Amniotic stem cell (primary cell): ENCODE results near the gene FBXL16.
A peak's percentile ranks its signal among the peaks of the same experiment; 100 is the strongest.

ENCODE experiments used
- DNase-seq: peaks from one replicate; lab custom pipeline; 2025; lab: John Stamatoyannopoulos, UW

FBXL16 gene

DNA sequence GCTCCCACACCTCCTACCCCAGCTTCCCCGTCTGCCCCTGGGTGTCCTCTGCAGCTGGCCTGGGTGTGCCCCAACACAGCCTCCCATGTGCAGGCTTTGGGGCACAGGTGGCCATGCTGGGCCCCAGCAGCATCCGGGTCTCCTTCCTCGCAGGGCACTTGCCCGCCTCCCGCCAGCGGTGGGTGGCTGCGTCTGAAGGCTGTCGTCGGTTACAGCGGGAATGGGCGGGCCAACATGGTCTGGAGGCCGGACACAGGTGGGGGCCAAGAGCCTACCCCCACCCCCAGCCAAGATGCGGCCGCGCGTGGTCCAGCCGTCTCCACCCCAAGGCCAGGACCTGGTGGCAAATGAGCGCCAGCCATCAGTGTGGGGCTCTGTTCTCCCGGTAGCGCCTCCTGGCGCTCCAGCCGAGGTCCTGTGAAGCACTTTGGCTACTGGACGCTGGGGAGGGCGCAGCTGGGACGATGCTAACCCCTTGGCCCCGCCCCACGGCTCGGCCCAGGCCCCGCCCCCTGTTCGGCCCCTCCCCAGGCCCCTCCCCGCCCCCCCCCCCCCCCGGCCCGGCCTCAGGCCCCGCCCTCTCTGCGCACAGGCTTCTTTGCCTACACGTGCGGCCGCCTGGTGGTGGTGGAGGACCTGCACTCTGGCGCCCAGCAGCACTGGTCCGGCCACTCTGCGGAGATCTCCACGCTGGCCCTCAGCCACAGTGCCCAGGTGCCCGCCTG lies 45.0 kb downstream of the FBXL16 start:
- DNase-seq: no peak

DNA sequence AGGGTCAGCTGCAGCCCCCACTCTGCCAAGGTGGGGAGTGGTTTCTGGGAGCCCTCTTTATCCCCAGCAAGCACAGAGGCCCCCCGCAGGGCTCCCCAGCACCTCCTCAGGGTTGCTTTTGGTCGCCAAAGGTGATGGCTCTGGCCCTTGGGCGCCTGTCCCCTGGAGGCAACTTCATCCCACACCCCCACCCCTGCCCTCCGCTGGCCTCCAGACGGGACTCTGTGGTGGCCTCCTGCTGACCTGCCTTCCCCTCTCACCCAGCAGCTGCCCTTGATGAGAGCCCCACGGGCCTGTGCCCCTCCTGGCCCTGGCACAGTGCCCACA lies 45.5 kb downstream of the FBXL16 start:
- no peak for DNase-seq

DNA sequence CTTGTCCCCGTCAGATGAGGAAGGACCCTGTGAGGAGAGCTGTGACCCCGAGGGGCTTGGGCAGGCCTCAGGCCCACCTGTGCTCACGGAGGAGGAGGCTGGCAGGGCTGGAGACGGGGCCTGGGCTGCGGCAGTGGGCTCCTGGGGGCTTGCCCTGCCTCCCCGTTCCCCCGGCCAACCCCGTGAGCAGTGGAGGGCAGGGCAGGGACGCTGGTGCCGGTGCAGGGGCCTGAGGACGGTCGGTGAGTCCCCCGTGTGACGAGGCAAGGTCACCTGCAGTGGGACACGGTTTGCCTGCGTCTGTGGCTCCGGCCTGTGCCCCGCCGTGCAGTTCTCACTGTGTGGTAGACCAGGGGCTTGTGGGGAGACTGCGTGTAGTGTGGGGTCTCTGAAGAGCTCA lies 46.0 kb downstream of the FBXL16 start:
- no peak for DNase-seq

DNA sequence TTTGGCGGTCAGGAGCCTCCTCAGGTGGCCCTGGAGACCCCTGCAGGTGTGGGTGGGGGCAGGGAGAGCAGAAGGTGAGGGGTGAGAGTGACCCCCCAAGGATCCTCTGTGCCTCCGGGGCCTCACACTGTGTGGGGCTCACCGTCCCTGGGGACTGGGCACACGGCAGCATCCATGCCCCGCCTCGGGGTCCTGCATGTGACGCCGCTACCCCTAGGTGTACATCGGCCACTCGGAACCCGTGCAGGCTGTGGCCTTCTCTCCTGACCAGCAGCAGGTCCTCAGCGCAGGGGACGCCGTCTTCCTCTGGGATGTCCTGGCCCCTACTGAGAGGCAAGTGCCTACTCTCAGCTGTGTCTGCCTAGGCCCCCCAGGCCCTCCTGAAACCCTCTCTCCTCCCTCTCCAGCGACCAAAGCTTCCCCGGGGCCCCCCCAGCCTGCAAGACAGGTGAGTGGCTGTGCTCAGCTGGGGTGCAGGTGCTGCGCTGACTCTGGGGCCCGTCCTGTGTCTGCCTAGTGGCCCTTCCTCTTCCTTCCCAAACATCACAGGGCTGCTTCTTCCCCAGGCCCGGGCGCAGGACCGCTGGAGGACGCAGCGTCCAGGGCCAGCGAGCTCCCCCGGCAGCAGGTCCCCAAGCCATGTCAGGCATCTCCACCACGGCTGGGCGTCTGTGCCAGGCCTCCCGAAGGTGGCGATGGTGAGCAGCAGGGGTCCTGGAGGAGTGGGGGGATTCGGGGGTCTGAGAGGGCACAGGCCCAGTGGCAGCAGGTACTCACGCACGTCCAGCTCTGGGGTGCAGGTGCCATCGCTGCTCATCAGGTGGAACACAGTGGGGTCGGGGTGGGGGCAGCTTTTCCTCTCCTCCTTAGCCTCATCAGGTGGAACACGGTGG lies 46.7 kb downstream of the FBXL16 start:
- DNase-seq: no peak

GRCh38 chr16:657487-657886 lies 48.1 kb downstream of the FBXL16 start:
- no peak for DNase-seq

GRCh38 chr16:654034-654433 lies 51.6 kb downstream of the FBXL16 start:
- DNase-seq: no peak

DNA sequence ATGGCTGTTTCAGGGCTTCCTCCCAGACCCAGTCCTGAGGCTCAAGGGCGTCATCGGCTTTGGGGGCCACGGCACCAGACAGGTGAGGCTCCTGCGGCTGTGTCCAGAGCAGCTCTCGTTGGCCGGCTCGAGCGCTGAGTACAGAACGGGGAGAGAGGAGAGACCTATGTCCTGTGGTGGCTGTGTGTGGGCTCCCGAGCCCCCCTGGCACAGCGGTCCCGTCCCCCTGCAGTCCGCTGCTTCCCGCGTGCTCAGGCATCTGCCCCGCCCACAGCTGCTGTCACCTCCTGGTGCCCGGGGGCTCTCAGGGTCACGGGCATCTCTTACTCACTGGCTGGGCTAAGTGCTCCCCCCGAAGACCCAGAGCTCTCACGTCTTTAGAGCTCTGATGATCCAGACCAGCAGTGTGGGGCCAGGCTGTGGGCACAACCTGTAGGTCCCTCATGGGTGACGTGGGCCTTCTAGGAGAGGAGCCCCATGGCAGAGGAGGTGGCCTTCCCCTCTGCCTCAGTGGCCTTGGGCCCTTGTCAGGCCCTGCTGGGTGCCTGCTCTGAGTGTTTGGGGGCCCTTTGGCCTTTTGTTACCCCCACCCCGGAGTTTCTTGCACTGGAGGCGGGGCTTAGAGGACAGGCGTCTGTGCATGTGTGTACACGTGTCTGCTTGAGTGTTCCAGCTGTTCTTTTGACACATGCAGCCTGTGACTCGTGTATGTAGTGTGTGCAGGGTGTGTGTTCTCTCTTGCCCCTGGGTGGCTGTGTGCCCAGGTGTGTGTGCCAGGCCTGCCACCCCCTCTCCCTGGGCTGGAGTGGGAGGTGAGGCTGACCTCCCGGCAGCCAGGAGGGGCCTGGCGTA lies 52.9 kb downstream of the FBXL16 start:
- DNase-seq: no peak

DNA sequence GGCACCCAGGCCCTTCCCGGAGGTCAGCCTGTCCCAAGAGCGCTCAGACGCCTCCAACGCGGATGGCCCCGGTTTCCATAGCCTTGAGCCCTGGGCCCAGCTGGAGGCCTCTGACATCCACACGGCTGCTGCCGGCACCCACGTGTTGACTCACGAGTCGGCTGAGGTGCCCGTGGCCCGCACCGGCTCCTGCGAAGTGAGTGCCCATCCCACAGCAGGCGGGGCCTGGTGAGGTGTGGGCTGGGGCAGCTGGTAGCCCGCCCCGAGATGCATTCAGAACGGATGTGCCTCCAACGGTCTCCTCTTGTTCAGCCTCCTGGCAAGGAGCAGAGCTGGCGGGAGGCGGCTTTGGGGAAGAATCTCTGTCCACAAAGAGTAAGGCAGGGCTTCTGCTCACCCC lies 53.8 kb downstream of the FBXL16 start:
- DNase-seq: no peak

- no peak for DNase-seq
These were observed 56.0 kb downstream of the FBXL16 start for GRCh38 chr16:649631-650030.

GRCh38 chr16:648781-649589 lies 56.6 kb downstream of the FBXL16 start, which contains the start of gene WDR90:
Gene WDR90 (plus strand): TSS chr16:649365. CDS start chr16:649417, 52 bp downstream.
- peak; percentile 67 for DNase-seq

GRCh38 chr16:648071-648780 lies 57.4 kb downstream of the FBXL16 start:
- DNase-seq: no peak

DNA sequence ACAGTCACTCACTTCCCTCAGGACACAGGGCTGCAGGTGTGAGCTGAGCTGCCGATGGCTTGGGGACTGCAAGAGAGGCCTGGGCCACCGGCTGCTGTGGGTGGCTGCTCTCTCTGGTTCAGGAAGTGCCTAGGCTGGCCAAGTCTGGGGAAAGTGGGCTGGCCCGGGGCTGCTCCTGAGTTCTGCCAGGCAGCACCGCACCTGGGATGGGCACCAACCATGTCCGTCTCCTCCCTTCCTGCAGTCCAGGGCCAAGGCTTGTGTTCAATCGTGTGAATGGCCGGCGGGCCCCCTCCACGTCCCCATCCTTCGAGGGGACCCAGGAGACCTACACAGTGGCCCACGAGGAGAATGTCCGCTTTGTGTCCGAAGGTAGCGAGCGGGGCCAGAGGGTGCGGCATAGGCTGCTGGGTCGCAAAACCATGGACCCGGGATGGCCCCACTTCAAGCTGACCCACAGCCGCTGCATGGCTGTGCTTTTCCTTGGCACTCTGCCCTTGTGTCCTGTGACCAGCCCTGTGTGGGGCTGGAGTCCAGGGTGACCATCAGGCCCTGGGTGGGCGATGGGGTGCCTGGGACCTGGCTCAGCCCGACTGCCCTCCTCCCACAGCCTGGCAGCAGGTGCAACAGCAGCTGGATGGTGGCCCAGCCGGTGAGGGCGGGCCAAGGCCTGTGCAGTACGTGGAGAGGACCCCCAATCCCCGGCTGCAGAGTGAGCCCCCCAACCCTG lies 58.3 kb downstream of the FBXL16 start:
- no peak for DNase-seq

- DNase-seq: no peak
These were observed 58.9 kb downstream of the FBXL16 start for GRCh38 chr16:646679-647172.

DNA sequence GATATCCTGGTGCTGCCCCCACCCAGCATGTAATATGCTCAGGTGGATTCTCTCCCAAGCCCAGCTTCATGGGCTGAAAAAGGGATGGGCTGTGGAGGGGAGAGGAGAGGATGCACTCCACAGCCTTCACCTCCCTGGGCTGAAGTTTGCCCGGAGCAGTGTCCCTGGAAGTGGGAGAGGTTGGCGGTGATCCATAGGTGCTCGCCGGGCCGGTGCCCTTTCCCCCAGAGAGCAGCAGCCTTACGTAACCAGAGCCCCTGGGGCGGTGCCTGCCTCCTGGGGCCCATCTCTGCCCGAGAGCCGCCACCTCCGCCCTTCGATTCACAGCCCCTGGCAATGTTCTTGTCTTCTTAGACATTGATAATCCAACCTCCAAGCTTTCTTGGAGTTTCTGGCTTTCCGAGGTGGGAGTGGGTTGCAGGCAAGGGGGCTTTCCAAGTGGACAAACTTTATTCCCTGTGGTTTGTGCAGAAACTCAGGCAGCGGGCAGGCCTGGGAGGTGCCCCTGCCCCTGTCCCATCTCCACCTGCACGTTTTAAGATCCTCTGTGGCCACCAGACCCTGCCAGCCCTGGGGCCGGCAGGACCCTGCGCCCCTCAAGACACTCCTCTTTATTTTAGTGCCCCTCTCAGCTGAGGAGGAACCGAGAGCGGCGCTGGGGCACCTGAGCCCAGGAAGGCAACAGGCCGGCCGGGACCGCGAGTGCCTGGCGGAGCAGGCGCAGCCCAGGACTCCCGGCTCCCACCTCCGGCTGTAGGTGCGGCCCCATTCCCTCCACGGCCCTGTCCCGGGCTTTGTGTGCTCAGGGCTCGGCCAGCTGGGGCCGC lies 59.5 kb downstream of the FBXL16 start:
- DNase-seq: no peak

DNA sequence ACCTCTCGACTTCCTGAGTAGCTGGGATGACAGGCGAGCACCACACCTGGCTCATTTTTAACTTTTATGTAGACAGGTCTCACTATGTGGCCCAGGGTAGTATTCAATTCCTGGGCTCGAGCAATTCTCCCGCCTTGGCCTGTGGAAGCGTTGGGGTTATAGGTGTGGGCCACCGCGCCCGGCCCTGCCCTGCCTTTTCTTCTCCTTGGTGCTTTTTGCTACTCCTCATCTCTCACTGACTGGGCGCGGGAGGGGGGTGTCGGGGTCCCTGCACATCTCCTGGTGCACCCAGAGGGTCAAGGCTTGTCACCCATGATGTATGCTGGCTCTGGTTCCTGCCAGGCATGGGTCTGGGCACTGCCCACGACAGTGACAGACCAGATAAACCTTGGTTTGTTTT lies 61.0 kb downstream of the FBXL16 start:
- DNase-seq: no peak

GRCh38 chr16:643050-643368 lies 62.6 kb downstream of the FBXL16 start:
- no peak for DNase-seq
